Measurements from ENCODE around the gene AP3S2. TPM values are rescaled to one million over a fixed set of nuclear protein-coding genes. Genes with fewer than 3 reads are reported as not detected.
A peak's percentile ranks its signal among the peaks of the same experiment; 100 is the strongest.

AP3S2 gene
- total RNA-seq, 2 experiments from 2014 or later = 25.3 to 28.1 TPM

DNA sequence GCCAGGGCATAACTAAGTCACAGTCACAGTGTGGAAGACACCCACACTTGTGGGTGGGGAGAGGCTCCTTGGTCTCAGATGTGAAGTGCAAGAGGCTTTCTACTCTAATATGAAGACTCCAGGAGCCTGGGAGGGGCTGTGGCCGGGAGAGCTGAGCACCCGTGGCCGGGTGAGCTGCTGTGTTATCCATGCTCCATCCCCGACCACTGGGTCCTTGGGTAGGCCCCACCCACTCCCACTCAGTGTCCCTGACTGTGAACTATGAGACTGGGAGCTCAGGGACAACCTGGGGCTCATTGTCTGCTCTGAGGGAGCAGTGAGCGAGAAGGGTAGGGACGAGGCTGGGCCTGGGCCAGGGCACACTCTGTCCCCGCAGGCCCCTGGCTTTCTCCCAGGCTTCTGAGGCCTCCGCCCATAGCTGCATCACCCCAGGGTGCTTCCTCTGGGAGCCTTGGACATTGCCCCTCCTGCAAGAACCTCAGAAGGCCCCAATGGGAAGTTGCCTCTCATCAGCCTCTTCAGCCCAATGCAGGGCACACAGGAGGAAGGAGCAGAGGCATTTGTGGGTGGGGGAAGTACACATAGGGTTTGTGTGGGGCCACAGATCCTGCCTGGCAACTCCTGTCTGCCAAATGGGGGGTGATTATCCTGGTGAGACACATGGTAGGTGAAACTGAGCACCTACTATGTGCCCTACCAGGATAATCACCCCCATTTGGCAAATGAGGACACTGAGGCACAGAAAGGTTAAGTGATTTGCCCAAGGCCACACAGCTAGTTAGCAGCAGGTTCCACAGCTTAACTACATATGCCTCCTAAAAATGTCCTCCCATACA lies 81.6 kb downstream of the AP3S2 start:
- no peaks in the 10 kb centered on the region for H3K36me3 Mint-ChIP-seq (ENCODE audit: low read depth)
- peaks cover 9% of the 10 kb centered on the region for H3K4me1 Mint-ChIP-seq
- H3K27me3 Mint-ChIP-seq = peaks cover 27% of the 10 kb centered on the region
- CTCF ChIA-PET = interaction anchor here (0.6 to 0.7 kb wide), 2 partner anchors 930 to 1880 kb away, joined by 3 read pairs; no protein-coding TSS in a partner anchor
- H3K27ac Mint-ChIP-seq = no peak overlapping the region
- POLR2A ChIA-PET = no interaction called here
- DNase-seq = no peak
- no peaks in the 10 kb centered on the region for H3K9me3 Mint-ChIP-seq
- H3K4me3 Mint-ChIP-seq = no peak overlapping the region

- no peaks in the 10 kb centered on the region for H3K36me3 Mint-ChIP-seq (ENCODE audit: low read depth)
- POLR2A ChIA-PET = no interaction called here
- CTCF ChIA-PET = no interaction called here
- H3K9me3 Mint-ChIP-seq = no peaks in the 10 kb centered on the region
- H3K27ac Mint-ChIP-seq = peak overlapping the region; percentile 68
- no peak overlapping the region for H3K4me3 Mint-ChIP-seq
- H3K4me1 Mint-ChIP-seq = peaks cover 9% of the 10 kb centered on the region
- DNase-seq = no peak
- peaks cover 16% of the 10 kb centered on the region for H3K27me3 Mint-ChIP-seq
These were observed 83.0 kb downstream of the AP3S2 start for GRCh38 chr15:89810837-89811236.

GRCh38 chr15:89809787-89810148 lies 84.0 kb downstream of the AP3S2 start:
- Mint-ChIP-seq H3K27me3 (peaks cover 6% of the 10 kb centered on the region), H3K4me1 (peaks cover 1% of the 10 kb centered on the region), H3K36me3 (ENCODE audit: low read depth) (no peaks in the 10 kb centered on the region), H3K4me3 (no peak overlapping the region), H3K27ac (peak overlapping the region; percentile 14), H3K9me3 (no peaks in the 10 kb centered on the region)
- no peak for DNase-seq
- ChIA-PET CTCF (no interaction called here), POLR2A (no interaction called here)

DNA sequence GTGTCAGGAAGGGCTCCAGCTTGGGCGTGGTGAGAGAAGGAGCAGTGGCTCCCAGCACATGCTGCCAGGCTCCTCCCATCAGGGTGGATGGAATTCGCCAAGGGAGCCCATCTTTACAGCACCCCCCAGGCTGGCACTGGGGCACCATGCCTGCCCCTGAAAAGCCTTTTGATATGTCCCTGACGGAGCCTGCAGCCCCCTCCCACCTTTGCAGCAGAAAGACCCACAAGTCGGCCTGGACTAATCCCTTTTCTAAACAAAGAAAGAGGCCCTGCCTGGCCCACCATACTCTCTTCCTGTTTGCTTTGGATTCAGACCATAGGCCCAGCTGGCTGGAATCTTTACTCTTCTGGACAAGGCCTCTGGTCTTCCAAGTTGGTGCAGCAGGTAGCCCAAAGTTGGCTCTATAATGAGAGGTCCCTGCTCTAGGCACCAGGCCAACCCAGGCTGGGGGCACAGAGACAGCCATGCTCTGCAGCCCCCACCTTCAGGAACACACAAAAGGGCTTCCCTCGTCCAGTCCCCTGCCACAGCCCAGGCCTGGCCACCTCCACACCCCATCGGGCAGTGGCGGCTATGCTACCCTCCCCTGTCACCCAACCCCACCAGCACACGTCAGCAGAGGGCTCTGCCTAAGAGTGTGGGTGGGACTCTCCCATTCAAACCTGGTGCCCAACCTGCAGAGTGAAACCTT lies 84.6 kb downstream of the AP3S2 start:
- no peak for DNase-seq
- H3K36me3 Mint-ChIP-seq (ENCODE audit: low read depth) = no peaks in the 10 kb centered on the region
- peak overlapping the region; percentile 14 for H3K27ac Mint-ChIP-seq
- no peak overlapping the region for H3K4me3 Mint-ChIP-seq
- POLR2A ChIA-PET = no interaction called here
- CTCF ChIA-PET = no interaction called here
- no peaks in the 10 kb centered on the region for H3K9me3 Mint-ChIP-seq
- H3K4me1 Mint-ChIP-seq = peaks cover 1% of the 10 kb centered on the region
- peaks cover 5% of the 10 kb centered on the region for H3K27me3 Mint-ChIP-seq

DNA sequence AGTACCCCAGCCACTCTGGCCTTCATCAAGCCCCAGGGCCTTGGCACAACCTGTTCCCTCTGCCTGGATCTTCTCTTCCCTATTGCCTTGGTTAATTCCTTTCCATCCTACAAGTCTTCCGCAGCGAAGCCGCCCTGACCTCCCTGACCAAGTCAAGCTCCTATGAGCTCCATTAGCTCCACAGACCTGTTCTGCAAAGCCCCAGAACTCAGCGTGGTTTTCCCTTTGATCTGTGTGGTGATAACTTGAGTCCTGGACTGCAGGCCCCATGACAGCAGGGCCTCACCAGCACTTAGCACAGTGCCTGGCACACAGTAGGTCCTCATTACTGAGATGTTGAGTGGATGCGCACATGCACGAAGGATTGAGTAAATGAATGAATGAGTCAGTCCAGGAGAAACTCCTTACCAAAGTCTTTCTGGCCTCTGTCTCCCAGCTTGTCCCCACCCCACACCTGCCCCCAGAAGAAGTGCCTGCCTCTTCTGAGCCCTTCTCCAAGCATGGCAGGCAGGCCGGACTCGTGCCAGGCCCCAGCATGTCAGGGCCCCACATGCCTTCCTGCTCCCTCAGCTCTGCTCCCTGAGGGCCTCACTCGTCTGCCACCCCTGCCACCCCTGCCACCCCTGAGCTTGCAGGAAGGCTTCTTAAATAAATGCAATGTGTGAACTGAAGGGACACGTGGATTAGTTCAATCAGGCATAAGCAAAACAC lies 85.5 kb downstream of the AP3S2 start:
- H3K36me3 Mint-ChIP-seq (ENCODE audit: low read depth) = no peaks in the 10 kb centered on the region
- H3K9me3 Mint-ChIP-seq = no peaks in the 10 kb centered on the region
- peaks cover 1% of the 10 kb centered on the region for H3K4me1 Mint-ChIP-seq
- POLR2A ChIA-PET = no interaction called here
- peaks cover 2% of the 10 kb centered on the region for H3K27me3 Mint-ChIP-seq
- H3K4me3 Mint-ChIP-seq = no peak overlapping the region
- CTCF ChIA-PET = no interaction called here
- H3K27ac Mint-ChIP-seq = no peak overlapping the region
- no peak for DNase-seq

GRCh38 chr15:89807689-89808088 lies 86.1 kb downstream of the AP3S2 start:
- no peaks in the 10 kb centered on the region for H3K9me3 Mint-ChIP-seq
- no peak overlapping the region for H3K27ac Mint-ChIP-seq
- CTCF ChIA-PET = no interaction called here
- no peak for DNase-seq
- H3K27me3 Mint-ChIP-seq = peaks cover 2% of the 10 kb centered on the region
- no peak overlapping the region for H3K4me3 Mint-ChIP-seq
- peaks cover 1% of the 10 kb centered on the region for H3K4me1 Mint-ChIP-seq
- H3K36me3 Mint-ChIP-seq (ENCODE audit: low read depth) = no peaks in the 10 kb centered on the region
- POLR2A ChIA-PET = no interaction called here

- POLR2A ChIA-PET = no interaction called here
- H3K27ac Mint-ChIP-seq = no peak overlapping the region
These were observed 86.9 kb downstream of the AP3S2 start for GRCh38 chr15:89806559-89807550.

GRCh38 chr15:89806210-89806558 lies 87.6 kb downstream of the AP3S2 start:
- no peak for DNase-seq
- POLR2A ChIA-PET = no interaction called here
- Mint-ChIP-seq H3K27me3 (peaks cover 3% of the 10 kb centered on the region), H3K36me3 (ENCODE audit: low read depth) (no peaks in the 10 kb centered on the region), H3K4me1 (peaks cover 2% of the 10 kb centered on the region), H3K9me3 (no peaks in the 10 kb centered on the region), H3K4me3 (no peak overlapping the region), H3K27ac (no peak overlapping the region)
- CTCF ChIA-PET = no interaction called here

More at GRCh38 chr15:89806559-89807550, 86.9 kb downstream of the AP3S2 start:
- H3K4me1 Mint-ChIP-seq = peaks cover 2% of the 10 kb centered on the region
- no peak overlapping the region for H3K4me3 Mint-ChIP-seq
- H3K9me3 Mint-ChIP-seq = no peaks in the 10 kb centered on the region
- no peak for DNase-seq
- H3K36me3 Mint-ChIP-seq (ENCODE audit: low read depth) = no peaks in the 10 kb centered on the region
- H3K27me3 Mint-ChIP-seq = peaks cover 2% of the 10 kb centered on the region
- CTCF ChIA-PET = no interaction called here

DNA sequence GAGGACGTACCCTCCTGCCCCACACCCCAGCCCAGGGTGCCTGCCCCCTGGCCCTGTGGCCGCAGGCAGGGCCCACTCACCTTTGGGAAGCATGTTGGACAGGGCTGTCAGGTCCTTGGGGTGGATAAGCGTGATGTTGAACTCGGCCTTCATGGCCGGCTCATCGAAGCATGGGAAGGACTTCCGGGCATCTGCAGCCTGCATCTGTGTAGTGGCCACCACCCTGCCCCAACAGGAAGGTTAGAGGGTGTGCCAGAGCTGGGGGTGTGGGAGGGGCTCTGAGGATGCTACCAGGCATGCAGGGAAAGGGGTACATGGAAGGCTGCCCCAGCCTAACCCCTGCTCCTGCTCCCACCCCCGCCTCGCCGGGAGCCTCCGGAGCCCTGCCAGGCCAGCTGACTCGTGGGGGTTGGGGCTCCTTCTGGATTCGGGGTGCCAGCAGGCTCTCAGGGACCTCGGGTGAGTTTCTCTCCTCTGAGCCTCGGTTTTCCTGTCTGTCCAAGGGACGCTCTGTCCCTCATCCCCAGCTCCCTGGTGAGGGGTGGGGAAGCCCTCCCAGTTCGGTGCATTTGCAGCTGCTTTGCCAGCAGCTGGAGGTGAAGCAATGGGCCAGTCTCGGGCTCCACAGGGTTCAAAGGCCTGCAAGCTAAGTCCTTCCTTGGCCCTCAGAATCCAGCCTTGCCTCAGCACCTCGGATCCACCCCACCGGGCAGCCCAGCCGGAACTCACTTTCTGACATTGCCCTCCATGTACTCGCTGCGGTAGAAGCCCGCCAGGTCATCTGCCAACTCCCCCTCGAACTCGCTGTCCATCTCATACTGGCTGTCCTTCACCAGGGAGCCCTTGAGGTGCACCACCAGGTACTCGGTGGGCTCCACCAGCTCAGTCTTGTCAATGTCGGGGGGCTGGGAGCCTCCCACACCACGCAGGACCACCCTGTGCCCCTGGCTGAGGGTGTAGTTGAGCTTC lies 88.3 kb downstream of the AP3S2 start:
- peaks cover 2% of the 10 kb centered on the region for H3K4me1 Mint-ChIP-seq
- no peaks in the 10 kb centered on the region for H3K36me3 Mint-ChIP-seq (ENCODE audit: low read depth)
- POLR2A ChIA-PET = no interaction called here
- DNase-seq = no peak
- CTCF ChIA-PET = no interaction called here
- peaks cover 3% of the 10 kb centered on the region for H3K27me3 Mint-ChIP-seq
- no peak overlapping the region for H3K4me3 Mint-ChIP-seq
- no peak overlapping the region for H3K27ac Mint-ChIP-seq
- no peaks in the 10 kb centered on the region for H3K9me3 Mint-ChIP-seq

DNA sequence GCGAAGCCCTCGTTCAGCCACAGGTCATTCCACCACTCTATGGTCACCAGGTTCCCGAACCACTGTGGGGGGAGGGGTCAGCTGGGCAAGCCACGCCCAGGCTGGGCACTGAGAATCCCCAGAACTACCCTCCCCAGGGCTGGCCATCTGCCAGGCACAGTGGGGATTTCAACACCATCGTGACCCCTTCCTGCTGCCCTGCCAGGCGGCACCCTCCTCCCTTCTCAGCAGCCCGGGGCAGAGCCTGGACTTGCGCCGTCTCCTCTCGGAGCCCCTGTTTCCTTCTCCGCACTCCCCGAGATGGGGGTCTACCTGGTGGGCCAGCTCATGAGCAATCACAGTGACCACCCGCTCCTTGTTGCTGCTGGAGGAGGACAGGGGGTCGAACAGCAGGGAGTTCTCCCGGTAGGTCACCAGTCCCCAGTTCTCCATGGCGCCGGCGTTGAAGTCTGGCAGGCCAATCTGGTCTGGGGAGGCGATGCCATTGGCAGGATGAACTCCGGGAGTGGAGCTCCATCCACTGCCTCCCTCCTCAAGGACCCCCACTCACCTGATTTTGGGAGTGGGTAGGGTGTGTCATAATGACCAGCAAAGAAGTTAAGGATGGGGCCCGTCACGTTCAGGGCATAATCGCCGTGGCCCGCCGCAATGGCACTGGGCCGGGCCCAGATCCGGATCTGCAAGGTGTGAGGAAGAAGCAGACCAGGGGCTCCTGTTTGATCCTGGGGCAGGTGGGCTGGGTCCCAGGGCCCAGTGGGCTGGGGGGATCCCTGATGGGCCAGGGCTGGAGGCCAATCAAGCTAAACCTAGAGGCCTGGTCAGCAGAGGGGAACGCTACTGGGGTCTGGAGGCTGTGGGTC lies 89.6 kb downstream of the AP3S2 start:
- POLR2A ChIA-PET = no interaction called here
- no peaks in the 10 kb centered on the region for H3K9me3 Mint-ChIP-seq
- H3K36me3 Mint-ChIP-seq (ENCODE audit: low read depth) = no peaks in the 10 kb centered on the region
- H3K4me3 Mint-ChIP-seq = no peak overlapping the region
- no peak overlapping the region for H3K27ac Mint-ChIP-seq
- peaks cover 3% of the 10 kb centered on the region for H3K27me3 Mint-ChIP-seq
- CTCF ChIA-PET = no interaction called here
- H3K4me1 Mint-ChIP-seq = peaks cover 2% of the 10 kb centered on the region
- no peak for DNase-seq
